OCI-LY1 (cell line): ENCODE results near the gene FTCD.

ENCODE experiments used
- H2AFZ ChIP-seq: fragments of 200-600 bp; sonication (generic), shearing (Covaris generic); 2 replicates; pipeline ENCODE4 v1.6.0; 2014; ENCODE audit warnings: antibody characterized with exemption, mild to moderate bottlenecking, low read length
- H3F3A ChIP-seq: fragments of 200-600 bp; sonication (generic), shearing (Covaris generic); 2 replicates; pipeline ENCODE4 v1.6.0; 2014; ENCODE audit warnings: mild to moderate bottlenecking, antibody characterized with exemption, low read length, moderate library complexity; ENCODE audit not compliant: insufficient read depth
- H3K27ac ChIP-seq: fragments of 200-600 bp; sonication (generic); 2 replicates; pipeline ENCODE4 v1.5.1; 2014; ENCODE audit warnings: low read length, mixed run types, mild to moderate bottlenecking, low read depth; ENCODE audit not compliant: poor library complexity, severe bottlenecking
- H3K27me3 ChIP-seq: fragments of 200-600 bp; sonication (generic); 2 replicates; pipeline ENCODE4 v1.6.0; 2014; ENCODE audit warnings: antibody characterized with exemption, mild to moderate bottlenecking, low read length, moderate library complexity; ENCODE audit not compliant: insufficient read depth
- H3K36me3 ChIP-seq: fragments of 200-600 bp; sonication (generic); 2 replicates; pipeline ENCODE4 v1.6.1; 2014; ENCODE audit warnings: mild to moderate bottlenecking, antibody characterized with exemption, low read length, moderate library complexity, mixed read lengths; ENCODE audit not compliant: insufficient read depth
- H3K4me1 ChIP-seq: fragments of 200-600 bp; sonication (generic); 2 replicates; pipeline ENCODE4 v1.5.1; 2014; ENCODE audit warnings: mild to moderate bottlenecking, low read length, moderate library complexity; ENCODE audit not compliant: insufficient read depth, severe bottlenecking
- H3K4me2 ChIP-seq: fragments of 200-600 bp; sonication (generic), shearing (Covaris generic); 2 replicates; pipeline ENCODE4 v1.6.1; 2014; ENCODE audit warnings: low read length
- H3K4me3 ChIP-seq: fragments of 200-600 bp; sonication (generic); 2 replicates; pipeline ENCODE4 v1.5.1; 2014; ENCODE audit warnings: low read length, low read depth, mild to moderate bottlenecking, mixed read lengths; ENCODE audit not compliant: poor library complexity, severe bottlenecking
- H3K79me2 ChIP-seq: fragments of 200-600 bp; shearing (Covaris generic); 2 replicates; pipeline ENCODE4 v1.6.1; 2016; ENCODE audit warnings: mixed run types, low read length, mixed read lengths; ENCODE audit not compliant: insufficient read depth
- H3K9ac ChIP-seq: fragments of 200-600 bp; sonication (generic), shearing (Covaris generic); 2 replicates; pipeline ENCODE4 v1.6.1; 2014; ENCODE audit warnings: mild to moderate bottlenecking, low read length, mixed read lengths
- H3K9me2 ChIP-seq: fragments of 200-600 bp; sonication (generic), shearing (Covaris generic); 2 replicates; pipeline ENCODE4 v1.6.1; 2014; ENCODE audit warnings: low read depth, mild to moderate bottlenecking, low read length, mixed read lengths
- H3K9me3 ChIP-seq: fragments of 200-600 bp; shearing (Covaris generic); 2 replicates; pipeline ENCODE4 v1.6.1; 2014; ENCODE audit warnings: low read length, mixed read lengths
- H4K20me1 ChIP-seq: fragments of 200-600 bp; sonication (generic), shearing (Covaris generic); 2 replicates; pipeline ENCODE4 v1.6.0; 2016; ENCODE audit warnings: mild to moderate bottlenecking, low read length; ENCODE audit not compliant: insufficient read depth
- CTCF ChIP-seq: fragments of 200-600 bp; sonication (generic), shearing (Covaris generic); IDR thresholded peaks from 2 replicates; pipeline ENCODE4 v1.5.1; 2017; ENCODE audit warnings: mild to moderate bottlenecking, antibody characterized with exemption, low read length, moderate library complexity, mixed read lengths
- EZH2 ChIP-seq: fragments of 200-600 bp; sonication (generic), shearing (Covaris generic); IDR thresholded peaks from 2 replicates; pipeline ENCODE4 v1.8.0; 2017; ENCODE audit warnings: borderline replicate concordance, mixed run types, mild to moderate bottlenecking, antibody characterized with exemption, low read length, moderate library complexity, mixed read lengths

Gene FTCD

GRCh38 chr21:46146856-46147255 is 8.5 kb downstream of the FTCD start:
- H2AFZ ChIP-seq, result no peak overlapping the region
- H4K20me1 ChIP-seq, result no peaks in the 10 kb centered on the region
- H3K79me2 ChIP-seq, result no peaks in the 10 kb centered on the region
- no peak overlapping the region for H3K4me3 ChIP-seq
- no peaks in the 10 kb centered on the region for H3F3A ChIP-seq
- H3K9me2 ChIP-seq, result no peaks in the 10 kb centered on the region
- TF ChIP-seq CTCF (no peak), EZH2 (no peak)
- peaks cover 6% of the 10 kb centered on the region for H3K4me1 ChIP-seq
- no peaks in the 10 kb centered on the region for H3K9me3 ChIP-seq
- H3K27ac ChIP-seq, result no peak overlapping the region
- no peak overlapping the region for H3K9ac ChIP-seq
- H3K27me3 ChIP-seq, result no peaks in the 10 kb centered on the region
- no peak overlapping the region for H3K4me2 ChIP-seq
- H3K36me3 ChIP-seq, result no peaks in the 10 kb centered on the region

- no peak overlapping the region for H3K27ac ChIP-seq
- H3K4me2 ChIP-seq, result no peak overlapping the region
- peaks cover 6% of the 10 kb centered on the region for H3K4me1 ChIP-seq
- H3K9me3 ChIP-seq, result no peaks in the 10 kb centered on the region
- H4K20me1 ChIP-seq, result no peaks in the 10 kb centered on the region
- no peaks in the 10 kb centered on the region for H3K36me3 ChIP-seq
- TF ChIP-seq CTCF (no peak), EZH2 (no peak)
- no peak overlapping the region for H2AFZ ChIP-seq
- no peaks in the 10 kb centered on the region for H3F3A ChIP-seq
- H3K27me3 ChIP-seq, result no peaks in the 10 kb centered on the region
- no peak overlapping the region for H3K9ac ChIP-seq
- no peak overlapping the region for H3K4me3 ChIP-seq
- H3K9me2 ChIP-seq, result no peaks in the 10 kb centered on the region
- H3K79me2 ChIP-seq, result no peaks in the 10 kb centered on the region
These were observed 9.3 kb downstream of the FTCD start for GRCh38 chr21:46145840-46146691.

DNA sequence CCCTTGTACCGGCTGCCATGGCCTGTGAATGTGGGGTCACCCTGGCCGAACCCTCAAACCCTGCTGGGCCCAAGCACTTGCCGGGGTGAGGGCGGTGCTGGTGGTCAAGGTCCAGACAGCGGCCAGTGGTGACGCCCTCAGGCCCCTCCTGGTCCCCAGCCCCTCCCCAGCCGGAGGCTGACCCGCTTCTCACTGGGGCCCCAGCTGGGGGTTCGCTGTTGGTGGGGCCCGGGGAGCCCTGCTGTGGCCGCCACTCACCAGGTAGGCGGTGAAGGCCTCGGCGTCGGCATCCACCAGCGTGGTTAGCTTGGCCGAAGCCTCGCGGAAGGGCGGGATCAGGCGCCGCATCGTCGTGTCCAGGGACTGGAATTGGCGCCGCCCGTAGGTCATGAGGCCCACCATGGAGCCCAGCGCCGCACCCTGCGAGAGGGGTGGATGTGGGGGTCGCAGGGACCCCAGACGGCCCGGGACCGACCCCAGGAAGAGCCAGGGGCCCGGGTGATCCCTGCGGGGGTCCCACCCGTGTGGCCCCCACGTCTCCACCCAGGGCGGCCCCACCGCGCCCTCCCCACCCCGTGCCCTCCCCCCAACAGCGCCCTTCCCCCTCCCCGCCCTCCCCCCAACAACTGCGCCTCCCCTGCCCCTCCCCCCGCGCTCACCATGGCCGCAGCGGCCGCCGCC is 10.1 kb downstream of the FTCD start:
- no peaks in the 10 kb centered on the region for H3K9me2 ChIP-seq
- H3K36me3 ChIP-seq, result no peaks in the 10 kb centered on the region
- no peaks in the 10 kb centered on the region for H3K79me2 ChIP-seq
- no peaks in the 10 kb centered on the region for H4K20me1 ChIP-seq
- H3K4me1 ChIP-seq, result peaks cover 6% of the 10 kb centered on the region
- H3F3A ChIP-seq, result no peaks in the 10 kb centered on the region
- H3K9me3 ChIP-seq, result no peaks in the 10 kb centered on the region
- H3K4me3 ChIP-seq, result no peak overlapping the region
- H3K27me3 ChIP-seq, result no peaks in the 10 kb centered on the region
- no peak overlapping the region for H2AFZ ChIP-seq
- no peak overlapping the region for H3K27ac ChIP-seq
- no peak overlapping the region for H3K4me2 ChIP-seq
- no peak for TF ChIP-seq EZH2
- no peak for TF ChIP-seq CTCF
- H3K9ac ChIP-seq, result no peak overlapping the region
